ENCODE data around the gene CNR2.
"Not testable (repeated sequence)": the region's sequence is repeated elsewhere in the genome, so short reads cannot be mapped to it uniquely, and the experiment has no call there.

Gene CNR2

GRCh38 chr1:23913212-23913880 lies at the start of gene CNR2:
Gene CNR2, minus strand, starts transcription at chr1:23913362. Its CDS starts 37,745 bp downstream, at chr1:23875617.
- Histone ChIP-seq H3K9ac (ENCODE audit: low read depth, low read length) (no peak within 1 kb of the TSS), H3K9me3 (ENCODE audit: control insufficient read depth, insufficient read depth, low read length) (no peaks in the 10 kb centered on the region), H3K36me3 (ENCODE audit: insufficient read depth, low read length) (no peaks in the 10 kb centered on the region), H3K4me1 (ENCODE audit: insufficient read depth, low read length) (peaks cover 3% of the 10 kb centered on the region; the same call in 1 of the 2 replicates)

- Histone ChIP-seq H3K9ac (ENCODE audit: low read depth, low read length) (peak overlapping the region; percentile 95), H3K36me3 (ENCODE audit: insufficient read depth, low read length) (no peaks in the 10 kb centered on the region; the same call in none of the 2 replicates), H3K9me3 (ENCODE audit: control insufficient read depth, insufficient read depth, low read length) (no peaks in the 10 kb centered on the region), H3K4me1 (ENCODE audit: insufficient read depth, low read length) (peaks cover 10% of the 10 kb centered on the region)
These were observed 47.3 kb upstream of the CNR2 start for GRCh38 chr1:23960291-23961020.

DNA sequence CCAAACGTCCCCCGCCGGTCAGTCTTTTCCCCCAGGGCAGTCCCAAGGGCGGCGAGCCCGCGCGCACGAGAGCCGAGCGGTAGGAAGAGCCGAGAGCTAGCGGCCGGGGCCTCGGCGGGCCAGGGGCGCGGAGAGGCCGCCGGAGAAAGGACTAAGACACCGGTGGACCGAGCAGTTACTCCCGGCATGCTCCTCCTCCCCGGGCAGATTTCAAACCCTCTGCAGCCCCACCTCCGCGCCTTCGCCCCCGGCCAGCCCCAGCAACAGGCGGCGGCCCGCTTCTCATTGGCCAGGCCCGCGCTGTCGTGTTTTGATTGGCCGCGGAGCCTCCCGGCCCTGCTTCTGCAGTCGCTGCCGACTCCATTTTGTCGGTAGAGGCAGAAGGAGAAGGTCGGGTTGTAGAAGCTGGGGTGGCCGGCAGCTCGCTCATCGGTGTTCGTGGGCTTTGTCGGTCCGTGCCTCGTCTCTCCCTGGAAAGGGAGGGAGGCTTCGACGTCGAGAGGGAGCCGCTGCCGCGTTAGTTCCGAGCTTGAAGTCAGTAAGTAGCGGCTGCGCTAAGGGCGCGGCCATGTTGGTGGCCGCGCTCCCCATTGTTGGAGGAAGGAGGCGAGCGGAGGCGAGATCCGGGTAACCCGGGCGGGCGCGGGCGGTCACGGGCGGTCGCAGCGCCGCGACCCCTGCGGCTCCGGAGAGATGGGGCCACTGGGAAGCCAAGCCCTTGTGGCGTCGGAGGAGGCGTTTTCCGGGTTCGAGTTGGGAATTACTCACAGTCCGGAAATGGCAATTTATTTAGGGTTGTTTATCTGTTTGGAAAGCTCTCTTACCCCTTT lies 46.5 kb upstream of the CNR2 start, which contains the start of gene PNRC2:
Gene PNRC2, plus strand, starts transcription at position 368 of the 830 bp plus-strand sequence. CDS start 1,630 bp downstream, outside the sequence.
- H3K9ac ChIP-seq (ENCODE audit: low read depth, low read length) = peak within 1 kb of the TSS; percentile 95
- H3K9me3 ChIP-seq (ENCODE audit: control insufficient read depth, insufficient read depth, low read length) = no peaks in the 10 kb centered on the region
- no peaks in the 10 kb centered on the region; the same call in none of the 2 replicates for H3K36me3 ChIP-seq (ENCODE audit: insufficient read depth, low read length)
- peaks cover 14% of the 10 kb centered on the region for H3K4me1 ChIP-seq (ENCODE audit: insufficient read depth, low read length)

DNA sequence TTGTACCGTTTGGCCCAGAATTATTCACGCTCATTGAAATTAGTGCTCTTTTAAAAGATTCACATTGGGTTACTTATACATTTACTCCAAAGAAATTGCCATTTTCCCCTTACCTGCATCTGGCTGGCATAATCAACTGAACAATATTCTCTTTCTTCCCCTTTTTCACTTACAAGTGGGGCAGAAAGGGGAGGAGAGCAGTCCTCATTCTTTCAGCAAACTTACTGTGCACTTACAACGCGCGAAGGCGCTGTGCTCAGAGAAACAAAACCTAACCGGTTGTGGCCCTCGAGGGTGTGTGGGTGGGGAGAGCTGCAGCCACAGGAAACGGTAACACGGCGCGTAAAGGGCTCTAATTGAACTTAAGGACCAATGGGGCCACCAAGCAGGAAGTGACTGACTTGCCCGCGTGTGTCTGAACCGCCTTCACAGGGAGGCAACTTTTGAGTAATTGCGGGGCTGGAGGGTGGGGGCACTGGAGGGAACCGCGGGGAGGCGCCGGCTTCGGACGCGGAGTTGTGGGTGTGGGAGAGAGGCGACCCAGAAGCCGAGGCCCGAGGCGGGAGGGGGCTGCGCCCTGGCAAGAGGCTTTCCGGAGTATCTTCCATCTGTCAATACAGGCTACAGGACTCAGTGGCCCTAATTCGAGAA lies 45.8 kb upstream of the CNR2 start:
- Histone ChIP-seq H3K4me1 (ENCODE audit: insufficient read depth, low read length) (peaks cover 17% of the 10 kb centered on the region), H3K9ac (ENCODE audit: low read depth, low read length) (peak overlapping the region; percentile 95), H3K9me3 (ENCODE audit: control insufficient read depth, insufficient read depth, low read length) (no peaks in the 10 kb centered on the region)

GRCh38 chr1:23958040-23958809 lies 45.1 kb upstream of the CNR2 start:
- H3K36me3 ChIP-seq (ENCODE audit: insufficient read depth, low read length); H3K9me3 ChIP-seq (ENCODE audit: control insufficient read depth, insufficient read depth, low read length): not testable (repeated sequence)
- Histone ChIP-seq H3K9ac (ENCODE audit: low read depth, low read length) (peak overlapping the region; percentile 95), H3K4me1 (ENCODE audit: insufficient read depth, low read length) (peaks cover 17% of the 10 kb centered on the region)

More for the DNA sequence above, 45.8 kb upstream of the CNR2 start:
- H3K36me3 ChIP-seq (ENCODE audit: insufficient read depth, low read length) = no peaks in the 10 kb centered on the region; the same call in 1 of the 2 replicates

GRCh38 chr1:23957096-23957495 lies 43.9 kb upstream of the CNR2 start:
- Histone ChIP-seq H3K36me3 (ENCODE audit: insufficient read depth, low read length) (no peaks in the 10 kb centered on the region), H3K9me3 (ENCODE audit: control insufficient read depth, insufficient read depth, low read length) (no peaks in the 10 kb centered on the region), H3K4me1 (ENCODE audit: insufficient read depth, low read length) (peaks cover 17% of the 10 kb centered on the region), H3K9ac (ENCODE audit: low read depth, low read length) (no peak overlapping the region)

DNA sequence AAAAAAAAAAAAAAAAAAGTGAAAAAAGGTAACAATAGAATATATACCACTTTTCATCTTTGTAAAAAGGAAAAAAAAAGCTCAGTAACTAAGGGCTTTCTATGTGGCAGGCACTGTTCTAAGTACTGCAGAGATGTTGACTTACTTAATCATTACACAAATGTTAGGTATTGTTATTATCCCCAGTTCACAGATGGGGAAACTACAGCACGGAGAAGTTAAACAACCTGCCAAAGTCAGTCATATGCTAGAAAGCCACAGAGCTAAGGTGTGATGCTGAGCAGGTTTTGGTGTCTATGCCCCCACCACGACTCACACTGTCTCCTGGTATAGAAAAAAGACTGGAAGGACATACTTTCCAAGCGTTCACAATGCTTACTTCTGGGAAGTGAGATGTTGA lies 39.9 kb upstream of the CNR2 start:
- H3K9ac ChIP-seq (ENCODE audit: low read depth, low read length) = no peak overlapping the region
- H3K4me1 ChIP-seq (ENCODE audit: insufficient read depth, low read length) = peaks cover 15% of the 10 kb centered on the region
- H3K36me3 ChIP-seq (ENCODE audit: insufficient read depth, low read length) = no peaks in the 10 kb centered on the region
- H3K9me3 ChIP-seq (ENCODE audit: control insufficient read depth, insufficient read depth, low read length) = no peaks in the 10 kb centered on the region

DNA sequence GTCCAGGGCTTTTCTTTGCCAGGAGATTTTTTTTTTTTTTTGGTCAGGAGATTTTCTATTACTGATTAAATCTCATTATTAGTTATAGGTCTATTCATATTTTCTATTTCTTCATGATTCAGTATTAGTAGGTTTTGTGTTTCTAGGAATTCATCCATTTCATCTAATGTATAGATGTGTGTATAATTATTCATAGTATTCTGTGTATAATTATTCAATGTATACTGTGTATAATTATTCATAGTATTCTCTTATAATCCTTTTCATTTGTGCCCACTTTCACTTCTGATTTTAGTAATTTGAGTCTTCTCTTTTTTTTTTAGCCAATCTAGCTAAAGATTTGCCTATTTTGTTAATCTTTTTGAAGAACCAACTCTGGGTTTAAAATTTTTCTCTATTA lies 34.2 kb upstream of the CNR2 start:
- Histone ChIP-seq H3K4me1 (ENCODE audit: insufficient read depth, low read length) (no peaks in the 10 kb centered on the region; the same call in 1 of the 2 replicates), H3K9ac (ENCODE audit: low read depth, low read length) (no peak overlapping the region), H3K9me3 (ENCODE audit: control insufficient read depth, insufficient read depth, low read length) (no peaks in the 10 kb centered on the region; the same call in 1 of the 2 replicates), H3K36me3 (ENCODE audit: insufficient read depth, low read length) (no peaks in the 10 kb centered on the region)

DNA sequence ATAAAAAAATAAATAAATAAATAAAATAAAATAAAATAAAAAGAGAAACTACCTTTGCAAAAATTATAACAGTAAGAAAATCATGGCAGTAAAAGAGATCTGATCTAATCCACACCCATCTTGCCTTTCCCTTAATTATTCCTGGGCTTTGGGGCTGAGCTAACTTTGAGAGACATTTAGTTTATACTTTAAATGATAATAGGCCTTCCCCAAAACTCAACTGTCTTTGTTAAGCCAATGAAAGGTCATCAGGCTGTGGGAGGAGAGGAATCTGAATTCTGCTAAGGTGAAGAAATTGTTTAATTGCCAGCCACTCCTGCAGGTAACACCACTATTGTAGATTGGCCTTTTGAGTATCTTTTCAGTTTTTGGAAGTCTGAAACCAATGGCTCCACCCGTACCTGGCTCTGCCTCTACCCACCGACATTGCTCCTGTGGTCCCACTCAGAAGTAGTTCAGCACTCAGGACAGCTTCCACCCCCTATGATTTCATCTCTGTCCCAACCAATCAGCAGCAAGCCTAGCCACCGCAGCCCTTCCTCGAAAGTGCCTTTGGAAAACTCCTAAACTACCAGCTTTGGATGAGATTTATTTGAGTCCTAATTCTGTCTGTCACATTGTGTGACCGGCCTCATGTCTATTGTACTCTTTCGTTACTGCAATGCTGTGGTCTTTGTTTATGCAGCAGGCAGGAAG lies 23.5 kb upstream of the CNR2 start:
- no peaks in the 10 kb centered on the region for H3K36me3 ChIP-seq (ENCODE audit: insufficient read depth, low read length)
- H3K9me3 ChIP-seq (ENCODE audit: control insufficient read depth, insufficient read depth, low read length) = no peaks in the 10 kb centered on the region
- H3K4me1 ChIP-seq (ENCODE audit: insufficient read depth, low read length) = no peaks in the 10 kb centered on the region
- no peak overlapping the region for H3K9ac ChIP-seq (ENCODE audit: low read depth, low read length)

- H3K9me3 ChIP-seq (ENCODE audit: control insufficient read depth, insufficient read depth, low read length) = no peaks in the 10 kb centered on the region
- H3K9ac ChIP-seq (ENCODE audit: low read depth, low read length) = no peak overlapping the region
- 0 out of 2 replicates have a peak, but pooled peaks cover 5% of the 10 kb centered on the region for H3K4me1 ChIP-seq (ENCODE audit: insufficient read depth, low read length)
- no peaks in the 10 kb centered on the region for H3K36me3 ChIP-seq (ENCODE audit: insufficient read depth, low read length)
These were observed 18.3 kb upstream of the CNR2 start for GRCh38 chr1:23931491-23931880.

DNA sequence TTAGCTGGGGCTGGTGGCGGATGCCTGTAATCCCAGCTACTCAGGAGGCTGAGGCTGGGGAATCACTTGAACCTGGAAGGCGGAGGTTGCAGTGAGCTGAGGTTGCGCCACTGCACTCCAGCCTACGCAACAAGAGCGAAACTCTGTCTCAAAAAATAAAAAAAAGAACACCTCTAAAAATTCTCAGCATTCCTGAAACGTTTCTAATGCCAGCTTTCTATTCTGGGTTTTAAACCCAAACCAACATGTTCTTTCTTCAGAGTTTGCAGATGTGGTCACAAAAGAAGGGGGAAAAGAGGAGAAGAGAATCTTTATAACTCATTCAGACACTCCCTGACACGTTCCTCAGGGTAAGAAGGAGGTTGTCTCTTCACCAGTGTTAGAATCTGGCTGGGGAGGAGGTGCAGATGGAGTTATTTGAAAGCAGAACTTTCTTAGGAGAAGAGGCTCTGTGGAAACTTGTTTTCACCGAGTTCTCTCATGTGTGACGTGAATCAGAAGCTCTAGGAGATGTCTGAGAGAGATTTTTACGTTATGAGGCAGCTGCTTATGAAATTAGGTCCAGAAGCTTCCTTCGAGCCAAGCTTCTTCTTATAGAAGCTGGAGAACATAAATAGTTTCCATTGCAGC lies 17.8 kb upstream of the CNR2 start:
- 0 out of 2 replicates have a peak, but pooled peaks cover 5% of the 10 kb centered on the region for H3K4me1 ChIP-seq (ENCODE audit: insufficient read depth, low read length)
- no peaks in the 10 kb centered on the region for H3K36me3 ChIP-seq (ENCODE audit: insufficient read depth, low read length)
- no peaks in the 10 kb centered on the region for H3K9me3 ChIP-seq (ENCODE audit: control insufficient read depth, insufficient read depth, low read length)
- H3K9ac ChIP-seq (ENCODE audit: low read depth, low read length) = no peak overlapping the region

DNA sequence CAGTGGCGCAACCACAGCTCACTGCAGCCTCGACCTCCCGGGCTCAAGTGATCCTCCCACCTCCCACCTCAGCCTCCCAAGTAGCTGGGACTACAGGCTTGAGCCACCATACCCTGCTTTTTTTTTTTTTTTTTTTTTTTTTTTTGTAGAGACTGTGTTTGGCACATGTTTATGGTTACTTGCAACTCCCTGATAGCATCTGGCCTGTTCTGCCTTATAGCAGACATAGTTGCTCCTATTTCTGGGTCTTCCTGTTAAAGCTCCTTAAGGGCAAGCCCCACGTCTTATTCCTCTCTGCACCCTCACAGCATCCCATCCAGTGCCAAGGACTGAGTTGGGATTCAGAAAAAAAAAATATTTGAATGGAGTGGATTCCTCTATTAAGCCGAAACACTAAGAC lies 17.1 kb upstream of the CNR2 start:
- Histone ChIP-seq H3K36me3 (ENCODE audit: insufficient read depth, low read length) (no peaks in the 10 kb centered on the region), H3K9me3 (ENCODE audit: control insufficient read depth, insufficient read depth, low read length) (no peaks in the 10 kb centered on the region), H3K9ac (ENCODE audit: low read depth, low read length) (no peak overlapping the region), H3K4me1 (ENCODE audit: insufficient read depth, low read length) (0 out of 2 replicates have a peak, but pooled peaks cover 5% of the 10 kb centered on the region)
